Measurements from ENCODE around the gene BNC2.

BNC2 gene

DNA sequence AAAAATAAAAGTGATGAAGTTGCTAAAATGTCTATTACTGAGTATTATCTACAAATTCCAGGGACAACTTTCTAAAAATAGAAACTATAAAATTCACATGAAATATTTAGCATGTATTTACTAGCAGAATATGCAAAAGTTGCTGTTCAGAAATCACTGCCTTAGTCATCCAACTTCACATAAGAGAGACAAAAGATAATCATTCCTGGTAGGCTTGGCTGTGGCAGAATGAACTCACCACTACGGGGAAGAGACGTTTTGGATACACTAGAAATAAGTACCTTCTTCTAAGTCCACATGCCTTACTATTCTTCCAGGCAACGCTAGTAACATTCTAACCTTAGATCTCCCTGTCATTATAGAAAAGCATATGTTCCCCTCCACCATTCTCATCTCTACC is 272.2 kb downstream of the BNC2 start:
- DNase-seq, result no peak
- TF ChIP-seq, protein P1, sequence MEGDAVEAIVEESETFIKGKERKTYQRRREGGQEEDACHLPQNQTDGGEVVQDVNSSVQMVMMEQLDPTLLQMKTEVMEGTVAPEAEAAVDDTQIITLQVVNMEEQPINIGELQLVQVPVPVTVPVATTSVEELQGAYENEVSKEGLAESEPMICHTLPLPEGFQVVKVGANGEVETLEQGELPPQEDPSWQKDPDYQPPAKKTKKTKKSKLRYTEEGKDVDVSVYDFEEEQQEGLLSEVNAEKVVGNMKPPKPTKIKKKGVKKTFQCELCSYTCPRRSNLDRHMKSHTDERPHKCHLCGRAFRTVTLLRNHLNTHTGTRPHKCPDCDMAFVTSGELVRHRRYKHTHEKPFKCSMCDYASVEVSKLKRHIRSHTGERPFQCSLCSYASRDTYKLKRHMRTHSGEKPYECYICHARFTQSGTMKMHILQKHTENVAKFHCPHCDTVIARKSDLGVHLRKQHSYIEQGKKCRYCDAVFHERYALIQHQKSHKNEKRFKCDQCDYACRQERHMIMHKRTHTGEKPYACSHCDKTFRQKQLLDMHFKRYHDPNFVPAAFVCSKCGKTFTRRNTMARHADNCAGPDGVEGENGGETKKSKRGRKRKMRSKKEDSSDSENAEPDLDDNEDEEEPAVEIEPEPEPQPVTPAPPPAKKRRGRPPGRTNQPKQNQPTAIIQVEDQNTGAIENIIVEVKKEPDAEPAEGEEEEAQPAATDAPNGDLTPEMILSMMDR (IDR thresholded peaks at IDR 0.05; ENCODE audit: low read depth, low read length), result no peak

DNA sequence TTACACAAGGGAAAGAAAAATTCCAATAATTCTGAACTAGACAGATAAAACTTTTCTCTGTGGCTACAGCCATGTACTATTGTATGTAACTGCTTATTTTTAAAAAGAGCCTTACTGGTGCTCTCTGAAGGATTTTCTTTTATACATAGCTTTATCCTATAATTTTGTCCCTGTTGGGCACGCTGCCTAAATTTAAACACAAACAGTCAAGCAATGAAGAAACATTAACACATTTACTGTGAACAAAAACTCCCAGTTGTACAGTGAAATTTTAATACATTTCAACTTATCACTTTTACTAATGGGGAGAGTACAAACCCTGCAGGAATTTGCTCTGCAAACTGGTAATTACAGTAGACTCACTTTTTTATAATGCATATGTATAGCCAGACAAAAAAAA is 273.3 kb downstream of the BNC2 start:
- no peaks in the 10 kb centered on the region for H3K9me3 ChIP-seq
- TF ChIP-seq, protein P1 (IDR thresholded peaks at IDR 0.05; ENCODE audit: low read depth, low read length), result no peak
- no peak overlapping the region for H3K4me3 ChIP-seq (ENCODE audit: low read depth, low read length)
- no peak for DNase-seq
- H3K27me3 ChIP-seq, result no peaks in the 10 kb centered on the region
- no peaks in the 10 kb centered on the region for H3K36me3 ChIP-seq
- H3K4me1 ChIP-seq, result no peaks in the 10 kb centered on the region

More for the DNA sequence above, 272.2 kb downstream of the BNC2 start:
- Histone ChIP-seq H3K27me3 (no peaks in the 10 kb centered on the region), H3K4me3 (ENCODE audit: low read depth, low read length) (no peak overlapping the region), H3K4me1 (no peaks in the 10 kb centered on the region), H3K9me3 (no peaks in the 10 kb centered on the region), H3K36me3 (no peaks in the 10 kb centered on the region)

- Histone ChIP-seq H3K4me1 (no peaks in the 10 kb centered on the region), H3K9me3 (no peaks in the 10 kb centered on the region), H3K27me3 (no peaks in the 10 kb centered on the region), H3K36me3 (no peaks in the 10 kb centered on the region), H3K4me3 (ENCODE audit: low read depth, low read length) (no peak overlapping the region)
- TF ChIP-seq, protein P1 (IDR thresholded peaks at IDR 0.05; ENCODE audit: low read depth, low read length), result no peak
- no peak for DNase-seq
Observed at GRCh38 chr9:16595227-16595626, 275.2 kb downstream of the BNC2 start.

GRCh38 chr9:16594787-16595186 is 275.7 kb downstream of the BNC2 start:
- Histone ChIP-seq H3K36me3 (no peaks in the 10 kb centered on the region), H3K27me3 (no peaks in the 10 kb centered on the region), H3K4me1 (no peaks in the 10 kb centered on the region), H3K9me3 (no peaks in the 10 kb centered on the region), H3K4me3 (ENCODE audit: low read depth, low read length) (no peak overlapping the region)
- no peak for DNase-seq
- TF ChIP-seq, protein P1 (IDR thresholded peaks at IDR 0.05; ENCODE audit: low read depth, low read length), result no peak

GRCh38 chr9:16593746-16594145 is 276.7 kb downstream of the BNC2 start:
- no peak for DNase-seq
- Histone ChIP-seq H3K4me1 (no peaks in the 10 kb centered on the region), H3K36me3 (no peaks in the 10 kb centered on the region), H3K4me3 (ENCODE audit: low read depth, low read length) (no peak overlapping the region), H3K27me3 (no peaks in the 10 kb centered on the region), H3K9me3 (no peaks in the 10 kb centered on the region)
- TF ChIP-seq, protein P1 (IDR thresholded peaks at IDR 0.05; ENCODE audit: low read depth, low read length), result no peak

DNA sequence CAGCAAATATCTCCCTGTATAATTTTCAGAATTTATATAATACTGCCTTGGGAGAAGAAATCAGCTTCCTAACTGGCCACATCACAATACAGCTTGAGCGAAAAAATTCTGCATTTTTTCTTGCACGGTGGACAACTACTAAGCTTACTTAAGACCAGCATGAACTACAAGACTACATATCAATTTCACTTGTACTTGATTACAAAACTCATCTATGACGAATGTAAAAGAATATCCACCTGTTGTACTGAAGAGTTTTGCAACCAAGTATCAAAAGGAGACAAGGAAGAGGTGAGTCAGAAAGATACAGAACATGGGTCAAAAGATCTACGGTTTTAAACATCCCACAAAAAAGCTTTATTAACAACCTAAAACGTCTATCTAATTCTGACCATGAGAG is 279.4 kb downstream of the BNC2 start:
- TF ChIP-seq, protein P1 (IDR thresholded peaks at IDR 0.05; ENCODE audit: low read depth, low read length), result no peak
- Histone ChIP-seq H3K36me3 (no peaks in the 10 kb centered on the region), H3K27me3 (no peaks in the 10 kb centered on the region), H3K4me3 (ENCODE audit: low read depth, low read length) (no peak overlapping the region), H3K9me3 (no peaks in the 10 kb centered on the region), H3K4me1 (no peaks in the 10 kb centered on the region)
- DNase-seq, result no peak
